Brain microvascular endothelial cell (primary cell): ENCODE results near the gene CHID1.

ENCODE experiments used
- DNase-seq: peaks from one replicate; pipeline ENCODE4 v3.0.0-alpha.2; 2020
- H3K27ac ChIP-seq: fragments of 250-450 bp; sonication (Bioruptor Pico); 2 replicates; pipeline ENCODE4 v1.5.1; 2020; ENCODE audit warnings: mild to moderate bottlenecking, moderate library complexity
- H3K27me3 ChIP-seq: fragments of 250-450 bp; sonication (Bioruptor Pico); replicated peaks from 2 replicates; pipeline ENCODE4 v1.5.1; 2020; ENCODE audit warnings: mild to moderate bottlenecking
- H3K36me3 ChIP-seq: fragments of 250-450 bp; sonication (Bioruptor Pico); replicated peaks from 2 replicates; pipeline ENCODE4 v1.5.1; 2020; ENCODE audit warnings: mild to moderate bottlenecking
- H3K4me3 ChIP-seq: 2 replicates; pipeline ENCODE4 v1.5.1; 2011; ENCODE audit warnings: low read depth, mild to moderate bottlenecking, control low read depth, low read length, moderate library complexity
- in situ Hi-C: cut with HindIII; loops from 2 replicates; pipeline ENCODE4 v1.10.0; 2017; ENCODE audit warnings: low sequenced_read_pairs, low pct_ligation_motif_present
- TF ChIP-seq, protein P1 (sequence below): IDR thresholded peaks from 2 replicates; pipeline ENCODE4 v1.5.1; 2011; ENCODE audit warnings: low read depth, mild to moderate bottlenecking, moderate library complexity, low read length, control low read depth, inconsistent platforms; ENCODE audit errors: missing control alignments

The CHID1 gene

DNA sequence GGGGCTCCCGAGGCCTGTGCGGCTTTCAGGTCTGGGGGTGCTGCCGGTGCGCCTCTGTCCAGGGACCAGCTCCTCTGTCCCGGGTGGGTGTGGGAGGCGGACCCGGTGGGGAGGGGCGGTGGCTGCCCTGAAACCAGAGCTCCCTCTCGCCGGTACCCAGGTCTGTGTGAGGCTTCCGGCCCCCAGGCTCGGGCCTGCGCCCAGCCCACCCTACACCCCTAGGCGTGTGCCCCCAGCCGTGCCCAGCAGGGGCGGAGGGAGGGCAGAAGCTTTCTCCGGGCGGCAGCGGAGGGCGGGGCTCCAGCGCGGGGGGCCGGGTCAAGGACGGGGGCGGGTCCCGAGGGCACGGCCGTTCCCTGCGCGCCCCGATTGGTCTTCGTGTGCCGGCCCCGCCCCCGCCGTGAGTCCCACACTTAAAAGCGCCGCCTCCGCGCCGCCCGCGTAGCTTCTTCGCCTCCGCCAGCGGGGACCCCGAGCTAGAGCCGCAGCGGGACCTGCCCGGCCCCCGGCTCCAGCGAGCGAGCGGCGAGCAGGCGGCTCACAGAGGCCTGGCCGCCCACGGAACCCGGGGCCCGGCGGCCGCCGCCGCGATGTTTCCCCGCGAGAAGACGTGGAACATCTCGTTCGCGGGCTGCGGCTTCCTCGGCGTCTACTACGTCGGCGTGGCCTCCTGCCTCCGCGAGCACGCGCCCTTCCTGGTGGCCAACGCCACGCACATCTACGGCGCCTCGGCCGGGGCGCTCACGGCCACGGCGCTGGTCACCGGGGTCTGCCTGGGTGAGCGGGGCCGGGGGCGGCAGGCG, 91.3 kb downstream of the CHID1 start:
- TF ChIP-seq, protein P1, sequence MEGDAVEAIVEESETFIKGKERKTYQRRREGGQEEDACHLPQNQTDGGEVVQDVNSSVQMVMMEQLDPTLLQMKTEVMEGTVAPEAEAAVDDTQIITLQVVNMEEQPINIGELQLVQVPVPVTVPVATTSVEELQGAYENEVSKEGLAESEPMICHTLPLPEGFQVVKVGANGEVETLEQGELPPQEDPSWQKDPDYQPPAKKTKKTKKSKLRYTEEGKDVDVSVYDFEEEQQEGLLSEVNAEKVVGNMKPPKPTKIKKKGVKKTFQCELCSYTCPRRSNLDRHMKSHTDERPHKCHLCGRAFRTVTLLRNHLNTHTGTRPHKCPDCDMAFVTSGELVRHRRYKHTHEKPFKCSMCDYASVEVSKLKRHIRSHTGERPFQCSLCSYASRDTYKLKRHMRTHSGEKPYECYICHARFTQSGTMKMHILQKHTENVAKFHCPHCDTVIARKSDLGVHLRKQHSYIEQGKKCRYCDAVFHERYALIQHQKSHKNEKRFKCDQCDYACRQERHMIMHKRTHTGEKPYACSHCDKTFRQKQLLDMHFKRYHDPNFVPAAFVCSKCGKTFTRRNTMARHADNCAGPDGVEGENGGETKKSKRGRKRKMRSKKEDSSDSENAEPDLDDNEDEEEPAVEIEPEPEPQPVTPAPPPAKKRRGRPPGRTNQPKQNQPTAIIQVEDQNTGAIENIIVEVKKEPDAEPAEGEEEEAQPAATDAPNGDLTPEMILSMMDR = peak; percentile 14
- peaks cover 12% of the 10 kb centered on the region for H3K36me3 ChIP-seq
- peak overlapping the region; percentile 79 for H3K27ac ChIP-seq
- no peaks in the 10 kb centered on the region for H3K27me3 ChIP-seq
- H3K4me3 ChIP-seq = peak overlapping the region; percentile 52
- in situ Hi-C loops = no loop called here
- DNase-seq = peak; percentile 64

DNA sequence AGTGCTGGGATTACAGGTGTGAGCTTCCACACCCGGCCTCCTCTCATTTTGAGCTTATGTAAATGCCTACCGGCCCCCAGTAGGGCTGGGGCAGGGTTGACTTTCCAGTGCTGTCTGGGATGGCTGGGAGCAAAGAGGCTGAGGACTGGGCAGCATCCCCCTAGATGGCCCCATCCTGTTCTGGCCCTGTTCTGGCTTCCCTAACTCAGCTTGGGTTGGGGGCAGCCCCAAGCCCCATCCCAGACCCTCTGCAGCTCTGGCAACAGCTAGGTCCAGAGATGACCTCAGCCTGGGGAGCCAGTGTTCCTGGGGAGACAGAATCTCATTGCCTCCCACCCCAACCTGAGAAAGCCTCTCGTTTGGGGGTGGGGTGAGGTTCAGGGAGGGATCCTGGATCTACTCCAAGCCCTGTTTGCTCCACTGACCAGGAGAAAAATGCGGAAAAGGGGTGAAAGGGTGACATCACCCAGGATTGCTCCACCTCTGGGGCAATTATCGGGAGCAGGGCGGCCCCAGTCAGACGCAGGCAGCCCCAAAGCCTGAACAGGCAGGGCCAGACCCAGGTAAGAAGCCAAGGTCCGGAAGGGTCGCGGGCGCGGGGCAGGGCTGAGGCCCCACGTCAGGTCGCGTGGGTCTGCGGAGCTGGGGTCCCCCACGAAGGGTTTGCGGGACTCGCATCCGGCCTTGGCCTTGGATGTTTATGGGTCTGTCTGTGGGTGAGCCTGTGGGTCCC, 92.0 kb downstream of the CHID1 start, which contains the start of gene PNPLA2:
Gene PNPLA2 (plus strand): TSS at position 519 of the 733 bp plus-strand sequence. CDS start 805 bp downstream, outside the sequence.
- Histone ChIP-seq H3K36me3 (peaks cover 13% of the 10 kb centered on the region), H3K4me3 (peak within 1 kb of the TSS; percentile 52), H3K27me3 (no peaks in the 10 kb centered on the region), H3K27ac (peak within 1 kb of the TSS; percentile 79)
- in situ Hi-C loops = no loop called here
- TF ChIP-seq, protein P1 = no peak
- DNase-seq = no peak
